Measurements from ENCODE around the gene KRTAP5-8. TPM values are rescaled to one million over a fixed set of nuclear protein-coding genes. Genes with fewer than 3 reads are reported as not detected.

The KRTAP5-8 gene
- total RNA-seq, 6 experiments from 2014 or later = 0.24 TPM; not detected in 5

DNA sequence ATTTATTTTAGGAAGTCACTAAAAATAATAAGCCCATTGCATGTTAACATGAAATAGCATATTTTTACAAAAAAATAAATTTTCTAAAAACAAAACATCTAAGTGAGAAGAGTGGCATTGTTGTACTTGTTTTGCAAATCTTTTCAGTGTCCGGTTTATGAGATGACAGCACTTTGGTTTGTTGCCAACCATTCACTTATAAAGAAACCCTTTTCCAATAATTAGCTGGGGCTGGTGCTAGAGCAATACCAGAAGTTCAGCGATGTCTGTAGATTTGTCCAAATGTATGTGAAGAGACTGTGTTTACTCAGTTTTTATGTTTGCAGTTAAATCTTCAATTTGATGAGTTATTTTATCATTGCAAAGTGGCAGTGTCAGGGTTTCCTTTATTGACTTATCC is 32.8 kb upstream of the KRTAP5-8 start:
- H3K4me3 ChIP-seq = no peak overlapping the region
- no peak for ATAC-seq
- H3K27ac ChIP-seq = no peak overlapping the region
- H3K27me3 ChIP-seq = no peaks in the 10 kb centered on the region
- no peak for DNase-seq
- peaks cover 0 to 3% (median 0%) of the 10 kb centered on the region in 4 donors for H3K36me3 ChIP-seq
- H3K4me1 ChIP-seq = peaks cover 0 to 10% (median 5%) of the 10 kb centered on the region in 4 donors
- TF ChIP-seq POLR2A (IDR thresholded peaks at IDR 0.05) = no peak
- TF ChIP-seq, protein P1, sequence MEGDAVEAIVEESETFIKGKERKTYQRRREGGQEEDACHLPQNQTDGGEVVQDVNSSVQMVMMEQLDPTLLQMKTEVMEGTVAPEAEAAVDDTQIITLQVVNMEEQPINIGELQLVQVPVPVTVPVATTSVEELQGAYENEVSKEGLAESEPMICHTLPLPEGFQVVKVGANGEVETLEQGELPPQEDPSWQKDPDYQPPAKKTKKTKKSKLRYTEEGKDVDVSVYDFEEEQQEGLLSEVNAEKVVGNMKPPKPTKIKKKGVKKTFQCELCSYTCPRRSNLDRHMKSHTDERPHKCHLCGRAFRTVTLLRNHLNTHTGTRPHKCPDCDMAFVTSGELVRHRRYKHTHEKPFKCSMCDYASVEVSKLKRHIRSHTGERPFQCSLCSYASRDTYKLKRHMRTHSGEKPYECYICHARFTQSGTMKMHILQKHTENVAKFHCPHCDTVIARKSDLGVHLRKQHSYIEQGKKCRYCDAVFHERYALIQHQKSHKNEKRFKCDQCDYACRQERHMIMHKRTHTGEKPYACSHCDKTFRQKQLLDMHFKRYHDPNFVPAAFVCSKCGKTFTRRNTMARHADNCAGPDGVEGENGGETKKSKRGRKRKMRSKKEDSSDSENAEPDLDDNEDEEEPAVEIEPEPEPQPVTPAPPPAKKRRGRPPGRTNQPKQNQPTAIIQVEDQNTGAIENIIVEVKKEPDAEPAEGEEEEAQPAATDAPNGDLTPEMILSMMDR (IDR thresholded peaks at IDR 0.05) = no peak
- intact Hi-C loops (cut with DNase I) = no loop called here
- H3K9me3 ChIP-seq = no peaks in the 10 kb centered on the region
- WGBS (ENCODE audit: insufficient coverage, low coverage, low lambda C conversion rate, missing lambda C conversion rate) = 79% methylated on average over 2 of the region's 2 CpGs

DNA sequence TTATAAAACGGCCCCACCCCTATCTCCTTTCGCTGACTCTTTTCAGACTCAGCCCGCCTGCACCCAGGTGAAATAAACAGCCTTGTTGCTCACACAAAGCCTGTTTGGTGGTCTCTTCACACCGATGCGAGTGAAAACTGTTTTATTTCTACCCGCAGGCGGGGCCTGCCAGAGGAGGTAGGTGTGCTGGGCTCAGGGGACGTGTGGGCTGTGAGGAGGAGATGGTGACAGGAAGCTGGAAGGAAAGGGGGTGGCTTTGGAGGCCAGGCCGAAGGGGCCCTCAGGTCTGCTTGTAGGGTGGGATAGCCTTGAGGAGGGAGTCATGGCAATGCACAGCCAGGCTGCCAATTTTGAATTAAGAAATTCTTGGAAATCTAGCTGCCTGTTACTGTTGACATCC is 32.0 kb upstream of the KRTAP5-8 start:
- Histone ChIP-seq H3K27ac (no peak overlapping the region), H3K4me1 (peaks cover 0 to 4% (median under 1%) of the 10 kb centered on the region in 4 donors), H3K27me3 (no peaks in the 10 kb centered on the region), H3K4me3 (no peak overlapping the region), H3K36me3 (peaks cover 0 to 3% (median 0%) of the 10 kb centered on the region in 4 donors), H3K9me3 (no peaks in the 10 kb centered on the region)
- DNase-seq (no peak), ATAC-seq (no peak)
- no peak for TF ChIP-seq POLR2A (IDR thresholded peaks at IDR 0.05)
- TF ChIP-seq, protein P1 (IDR thresholded peaks at IDR 0.05) = no peak
- 86% methylated on average over 9 of the region's 9 CpGs for WGBS (ENCODE audit: insufficient coverage, low coverage, low lambda C conversion rate, missing lambda C conversion rate)
- intact Hi-C loops (cut with DNase I) = no loop called here

DNA sequence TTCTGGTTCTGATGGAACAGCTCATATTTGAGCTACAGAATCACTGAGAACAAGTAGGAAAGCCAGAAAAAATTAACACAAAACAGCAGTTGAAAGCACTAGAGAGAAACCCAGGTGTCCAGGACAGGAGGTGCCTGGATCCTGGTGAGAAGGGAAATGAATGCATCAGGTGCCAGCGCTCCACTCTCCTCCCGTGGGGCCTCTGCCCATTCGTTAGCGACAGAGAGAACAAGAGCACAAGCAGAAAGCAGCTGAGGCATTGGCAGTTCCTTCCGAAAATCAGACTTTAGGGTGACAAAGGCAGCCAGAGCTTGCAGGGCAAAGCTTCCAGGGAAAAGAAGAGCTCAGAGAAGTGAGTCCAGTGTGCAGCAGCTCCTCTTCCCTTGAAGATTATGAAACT is 30.7 kb upstream of the KRTAP5-8 start:
- no peaks in the 10 kb centered on the region for H3K4me1 ChIP-seq
- no peak overlapping the region for H3K4me3 ChIP-seq
- H3K27me3 ChIP-seq = no peaks in the 10 kb centered on the region
- 86% methylated on average over 5 of the region's 5 CpGs for WGBS (ENCODE audit: insufficient coverage, low coverage, low lambda C conversion rate, missing lambda C conversion rate)
- TF ChIP-seq POLR2A (IDR thresholded peaks at IDR 0.05) = no peak
- TF ChIP-seq, protein P1 (IDR thresholded peaks at IDR 0.05) = no peak
- no peaks in the 10 kb centered on the region for H3K9me3 ChIP-seq
- DNase-seq = no peak
- no peaks in the 10 kb centered on the region for H3K36me3 ChIP-seq
- no peak for ATAC-seq
- H3K27ac ChIP-seq = no peak overlapping the region
- intact Hi-C loops (cut with DNase I) = no loop called here

DNA sequence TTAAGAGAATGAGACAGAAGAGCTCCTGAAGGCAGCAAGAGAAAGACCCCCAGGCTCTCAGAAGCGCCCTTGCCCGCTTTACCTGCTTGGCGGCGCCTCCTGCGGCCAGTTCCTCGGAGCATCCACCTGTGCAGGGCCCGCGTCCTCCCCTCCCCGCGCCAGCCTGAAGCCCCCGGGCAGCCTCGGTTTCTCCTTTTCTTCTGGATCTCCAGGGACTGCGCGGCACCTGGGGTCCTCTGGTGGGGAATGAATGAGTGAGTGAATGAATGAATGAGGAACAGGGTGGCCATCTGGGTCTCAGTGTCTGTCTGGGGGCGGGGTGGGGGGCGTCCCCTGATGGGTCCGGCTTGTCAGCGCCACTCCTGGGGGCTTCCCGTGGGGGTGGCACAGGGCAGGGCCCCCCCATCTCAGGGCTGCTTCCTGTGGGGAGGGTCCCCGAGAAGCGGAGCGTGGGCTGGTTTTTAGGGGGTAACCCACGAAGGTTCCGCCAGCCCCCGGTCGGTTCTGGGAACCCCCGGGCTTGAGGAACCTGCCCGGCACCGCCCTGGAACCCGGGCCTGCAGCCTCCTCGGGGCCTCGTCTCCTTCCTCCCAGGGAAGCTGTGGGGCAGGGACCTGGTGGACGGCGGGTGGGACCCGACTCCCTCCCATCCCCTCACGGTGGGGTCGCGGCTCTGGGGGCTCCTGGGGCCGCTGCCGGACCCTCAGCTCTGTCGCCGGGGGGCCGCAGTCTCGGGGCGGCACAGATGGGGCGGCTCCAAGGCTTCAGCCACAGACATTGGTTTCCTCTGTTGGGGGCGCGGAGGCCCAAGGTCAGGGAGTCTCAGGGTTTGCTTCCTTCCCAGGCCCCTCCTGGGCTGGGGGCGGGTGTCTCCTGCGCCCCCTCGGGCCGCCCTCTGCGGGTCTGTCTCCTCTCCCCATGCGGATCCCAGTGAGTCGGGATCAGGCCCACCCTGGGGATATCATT is 19.0 kb upstream of the KRTAP5-8 start:
- ATAC-seq (peak in 1 of 4 donors; percentile 40), DNase-seq (peak in 1 of 3 donors; percentile 36)
- H3K4me1 ChIP-seq = no peaks in the 10 kb centered on the region
- no peak for TF ChIP-seq POLR2A (IDR thresholded peaks at IDR 0.05)
- TF ChIP-seq, protein P1 (IDR thresholded peaks at IDR 0.05) = no peak
- H3K9me3 ChIP-seq = no peaks in the 10 kb centered on the region
- intact Hi-C loops (cut with DNase I) = no loop called here
- H3K36me3 ChIP-seq = no peaks in the 10 kb centered on the region
- no peak overlapping the region for H3K27ac ChIP-seq
- H3K4me3 ChIP-seq = no peak overlapping the region
- 86% methylated on average over 10 of the region's 55 CpGs for WGBS (ENCODE audit: insufficient coverage, low coverage, low lambda C conversion rate, missing lambda C conversion rate)
- H3K27me3 ChIP-seq = no peaks in the 10 kb centered on the region

All from right lobe of liver (tissue), 6 donors.